H54 (cell line): Measurements from ENCODE around the gene DMBX1.

ENCODE experiments used
- DNase-seq: peaks from one replicate; pipeline ENCODE4 v3.0.0; 2011; ENCODE audit warnings: low spot score, mixed read lengths; ENCODE audit not compliant: insufficient read length
- FAIRE-seq: peaks from 3 replicates; lab custom pipeline; 2011; peaks lifted over from hg19 to GRCh38; lab: Jason Lieb, UNC
- POLR2A ChIP-seq: IDR thresholded peaks from 2 replicates; pipeline ENCODE4 v1.6.1; 2011; ENCODE audit warnings: low read depth, mild to moderate bottlenecking, low read length

The DMBX1 gene

GRCh38 chr1:46480959-46481646, 8.5 kb upstream of the DMBX1 start:
- FAIRE-seq (no peak), DNase-seq (no peak)
- no peak for TF ChIP-seq POLR2A

- TF ChIP-seq POLR2A = no peak
- DNase-seq (no peak), FAIRE-seq (no peak)
Observed at GRCh38 chr1:46481961-46482360, 7.7 kb upstream of the DMBX1 start.

- no peak for TF ChIP-seq POLR2A
- DNase-seq (no peak), FAIRE-seq (no peak)
Observed at GRCh38 chr1:46483589-46483988, 6.0 kb upstream of the DMBX1 start.

GRCh38 chr1:46484783-46485490, 4.7 kb upstream of the DMBX1 start:
- DNase-seq = no peak
- no peak for TF ChIP-seq POLR2A
- no peak for FAIRE-seq

- TF ChIP-seq POLR2A = no peak
- DNase-seq (no peak), FAIRE-seq (no peak)
Observed at GRCh38 chr1:46485564-46486431, 3.8 kb upstream of the DMBX1 start.

GRCh38 chr1:46486432-46487015, 3.1 kb upstream of the DMBX1 start:
- DNase-seq (no peak), FAIRE-seq (no peak)
- no peak for TF ChIP-seq POLR2A

- no peak for TF ChIP-seq POLR2A
- FAIRE-seq (no peak), DNase-seq (no peak)
Observed at GRCh38 chr1:46487818-46488218, 1.8 kb upstream of the DMBX1 start.

- DNase-seq (no peak), FAIRE-seq (no peak)
- no peak for TF ChIP-seq POLR2A
Observed at GRCh38 chr1:46488343-46489168, 1.1 kb upstream of the DMBX1 start.

GRCh38 chr1:46489169-46489637, 433 bp upstream of the DMBX1 start:
- FAIRE-seq = no peak
- DNase-seq = no peak
- no peak for TF ChIP-seq POLR2A

- DNase-seq (no peak), FAIRE-seq (no peak)
- TF ChIP-seq POLR2A = no peak
Observed at GRCh38 chr1:46490406-46490655, 695 bp downstream of the DMBX1 start.

- no peak for TF ChIP-seq POLR2A
- DNase-seq (no peak), FAIRE-seq (no peak)
Observed at GRCh38 chr1:46490656-46491442, 1.2 kb downstream of the DMBX1 start.
